Neural progenitor cell (in vitro differentiated cells): ENCODE measurements around the gene PLA2R1.

Source experiments
- CTCF ChIP-seq: fragments of 200-600 bp; sonication (generic); IDR thresholded peaks from 2 replicates; pipeline ENCODE4 v1.5.1; 2017; ENCODE audit warnings: antibody characterized with exemption, mild to moderate bottlenecking
- EZH2 ChIP-seq: fragments of 200-600 bp; sonication (generic); IDR thresholded peaks from 2 replicates; pipeline ENCODE4 v1.6.1; 2017; ENCODE audit warnings: antibody characterized with exemption, mild to moderate bottlenecking, moderate library complexity
- EZH2phosphoT487 ChIP-seq: fragments of 200-600 bp; sonication (generic); IDR thresholded peaks from 2 replicates; pipeline ENCODE4 v1.6.1; 2017; ENCODE audit warnings: antibody characterized with exemption

DNA sequence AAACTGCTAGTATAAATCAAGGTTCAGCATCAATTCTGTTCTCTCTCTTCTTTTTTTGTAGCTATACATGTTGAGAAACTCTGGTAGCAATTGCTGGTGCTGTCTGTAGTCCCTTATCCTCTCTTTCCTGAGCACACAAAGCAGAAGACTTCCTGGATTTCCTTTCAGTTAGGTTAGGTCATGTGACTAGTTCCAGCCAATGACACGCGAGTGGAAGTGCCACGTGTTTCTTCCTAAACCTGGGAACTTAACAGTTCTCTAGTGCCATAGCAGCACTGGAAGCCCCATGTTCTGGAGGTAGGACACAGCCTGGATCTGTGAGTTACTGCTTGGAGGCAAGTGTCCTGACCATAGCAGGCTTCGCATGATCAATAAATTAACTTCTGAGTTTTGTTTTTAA is 125.9 kb downstream of the PLA2R1 start:
- no peak for TF ChIP-seq CTCF
- no peak for TF ChIP-seq EZH2phosphoT487
- no peak for TF ChIP-seq EZH2
